Smooth muscle cell of trachea (primary cell): ENCODE data around the gene CCDC158. TPM values are rescaled to one million over a fixed set of nuclear protein-coding genes. Genes with fewer than 3 reads are reported as not detected.

Experiments
- total RNA-seq: library from RNA; depleted of rRNA; stranded (reverse); fragments of >200 nt; gene quantifications from 2 replicates; pipeline ENCODE4 v1.2.1, GENCODE V29; 2014

The CCDC158 gene
- under 0.01 and 0.83 TPM in 2 replicates for total RNA-seq

DNA sequence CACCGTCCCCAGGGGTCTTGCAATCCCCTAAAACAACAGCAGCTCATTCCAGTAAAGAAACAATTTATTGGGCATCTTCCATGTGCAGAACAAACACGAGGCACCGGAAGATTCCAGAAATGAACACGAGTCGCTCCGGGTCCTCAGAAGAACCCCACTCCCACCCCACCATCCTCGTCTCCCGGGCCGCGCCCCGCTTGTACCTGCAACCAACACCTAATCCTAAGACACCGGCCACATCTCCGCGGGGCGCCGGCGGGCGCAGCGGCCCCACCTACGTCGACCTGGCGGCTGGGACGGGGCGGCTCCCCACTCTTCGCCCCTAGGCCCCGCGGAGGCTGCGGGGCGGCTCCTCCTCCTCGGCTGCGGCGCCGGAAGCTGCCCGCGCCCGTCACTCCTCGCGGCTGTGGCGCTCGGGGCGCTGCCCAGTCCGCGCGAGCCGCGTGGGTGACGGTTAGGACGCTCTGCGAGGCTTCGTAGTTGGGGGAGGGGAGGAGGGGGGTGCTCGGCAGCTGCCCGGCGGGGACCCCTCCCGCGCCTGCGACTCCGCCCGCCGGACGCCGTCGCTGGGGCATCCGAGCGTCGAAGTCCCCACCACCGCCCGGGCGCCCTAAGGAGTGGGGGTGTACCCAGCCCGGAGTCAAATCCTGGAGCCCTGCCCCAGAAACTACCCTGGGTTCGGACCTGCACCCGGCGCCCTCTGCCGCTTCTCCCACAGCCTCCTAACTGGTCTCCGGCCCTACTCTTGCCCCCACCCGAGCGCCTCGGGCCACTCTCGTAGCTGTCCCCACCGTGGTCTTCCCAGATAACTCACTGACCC lies at the start of gene CCDC158:
CCDC158 (minus strand) TSS at position 380 of the 820 bp plus-strand sequence. CDS start 17,934 bp downstream, outside the sequence.

GRCh38 chr4:76434901-76435527 lies 14.1 kb upstream of the CCDC158 start, which contains the start of gene SHROOM3:
TSS of gene SHROOM3 (plus strand) at chr4:76435229. CDS start at chr4:76436053, 824 bp downstream.

DNA sequence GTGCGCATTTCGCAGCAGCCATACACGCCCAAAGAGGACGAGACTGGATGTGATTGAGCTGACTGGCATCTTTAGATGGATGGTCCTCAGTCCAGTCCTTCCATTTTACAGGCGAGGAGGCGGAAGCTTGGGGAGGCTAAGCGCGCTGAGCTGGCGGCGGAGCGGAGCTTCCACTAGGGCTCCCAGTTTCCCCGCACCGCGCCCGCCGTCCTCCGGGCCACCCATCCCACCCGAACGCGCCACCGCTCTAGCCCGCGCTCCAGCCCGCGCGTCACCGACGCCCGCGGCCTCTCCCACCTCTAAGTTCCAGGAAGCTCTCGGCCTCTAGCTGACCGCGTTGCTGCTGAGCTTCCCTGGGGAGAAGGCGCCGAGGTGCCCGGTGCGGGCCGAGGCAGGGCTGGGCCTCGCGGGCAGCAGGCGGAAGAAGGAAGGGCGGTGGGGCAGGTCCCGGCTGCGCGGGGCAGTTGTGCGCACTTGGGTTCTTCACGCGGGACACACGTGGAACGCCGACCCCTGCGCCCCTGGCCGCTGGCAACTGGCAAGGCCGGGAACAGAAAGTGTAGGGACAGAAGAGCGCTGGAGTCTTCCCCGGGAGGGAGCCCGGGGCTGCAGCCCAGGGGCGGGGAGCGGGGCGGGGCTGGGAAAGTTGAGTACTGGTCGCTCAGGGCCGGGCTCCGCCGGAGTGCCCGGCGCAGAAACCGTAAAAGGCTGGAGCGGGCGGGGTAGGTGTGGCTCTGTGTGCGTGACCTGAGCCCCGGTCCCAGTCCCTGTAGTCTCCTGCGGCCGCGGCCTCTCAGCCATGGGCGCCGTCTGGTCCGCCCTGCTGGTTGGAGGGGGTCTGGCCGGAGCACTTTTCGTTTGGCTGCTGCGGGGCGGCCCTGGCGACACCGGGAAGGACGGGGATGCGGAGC lies 114.7 kb downstream of the CCDC158 start, which contains the start of gene STBD1:
STBD1 (plus strand) TSS at position 763 of the 911 bp plus-strand sequence; CDS start at position 800, 37 bp downstream.

Other genes with a start within 250 kb of the CCDC158 start
- gene SCARB2, start 207.3 kb downstream of the CCDC158 start, total RNA-seq: 283 and 368 TPM in 2 replicates
- gene FAM47E, start 169.4 kb downstream of the CCDC158 start, total RNA-seq: under 0.01 and 1.3 TPM in 2 replicates
- gene STBD1, start 114.4 kb downstream of the CCDC158 start, total RNA-seq: 9.4 and 10.0 TPM in 2 replicates
- gene SHROOM3, start 14.1 kb upstream of the CCDC158 start, total RNA-seq: 19.2 and 27.5 TPM in 2 replicates